DND-41 (cell line): ENCODE data around the gene CYP26C1.

Source experiments
- CTCF ChIP-seq: IDR thresholded peaks from 2 replicates; pipeline ENCODE4 v1.5.1; 2012; ENCODE audit warnings: borderline replicate concordance, low read length, moderate library complexity, mild to moderate bottlenecking; ENCODE audit not compliant: poor library complexity, severe bottlenecking; ENCODE audit errors: extremely low read depth
- EZH2 ChIP-seq: IDR thresholded peaks from 3 replicates; pipeline ENCODE4 v1.6.1; 2012; ENCODE audit warnings: borderline replicate concordance, low read depth, mild to moderate bottlenecking, moderate library complexity, low read length, inconsistent platforms; ENCODE audit not compliant: severe bottlenecking

DNA sequence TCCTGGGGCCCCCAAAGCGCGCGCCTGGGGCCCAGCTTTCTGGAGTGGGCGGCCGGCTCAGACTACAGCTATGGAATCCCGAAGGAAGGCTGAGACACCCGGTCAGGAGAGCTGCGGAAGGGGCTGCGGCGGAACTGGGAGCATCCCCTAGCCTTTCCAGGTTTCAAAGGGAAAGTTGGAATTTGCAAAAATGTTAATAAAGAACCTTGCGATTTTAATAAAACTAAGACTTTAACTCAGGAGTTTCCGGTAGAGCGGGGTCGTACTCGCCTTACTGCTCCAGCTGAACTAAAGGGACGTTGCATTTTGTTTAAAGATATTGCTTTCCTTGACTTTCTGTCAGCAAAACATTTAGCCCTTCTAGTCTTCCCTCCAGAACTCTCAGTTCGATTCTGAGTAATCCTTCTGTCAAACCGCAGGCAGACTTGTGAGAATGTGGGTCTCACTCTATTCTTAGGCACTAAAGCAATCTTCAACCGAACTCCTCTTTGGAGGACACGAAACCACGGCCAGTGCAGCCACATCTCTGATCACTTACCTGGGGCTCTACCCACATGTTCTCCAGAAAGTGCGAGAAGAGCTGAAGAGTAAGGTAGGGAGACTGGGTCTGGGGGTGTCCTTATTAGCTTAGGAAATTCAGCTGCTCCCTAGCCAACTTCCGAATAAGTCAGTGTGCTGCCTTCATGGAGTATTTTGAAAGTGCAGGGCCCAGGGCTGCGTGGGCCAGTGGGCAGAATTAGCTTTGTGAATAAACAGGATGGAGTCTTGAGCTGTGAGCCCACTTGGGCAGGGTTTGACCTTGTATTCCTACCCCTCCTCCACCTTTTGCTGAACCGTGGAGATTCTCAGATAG is 15.0 kb downstream of the CYP26C1 start:
- TF ChIP-seq CTCF (no peak), EZH2 (no peak)
